HG03135 (cell line): ENCODE results near the gene ANP32A.

Experiments
- ATAC-seq: cut with Tn5 transposase; IDR thresholded peaks from one replicate; pipeline ENCODE4 v1.9.1; 2021; ENCODE audit warnings: mild to moderate bottlenecking, moderate library complexity; ENCODE audit not compliant: unreplicated experiment

Gene ANP32A

GRCh38 chr15:68821190-68821840 is 620 bp upstream of the ANP32A start:
- peak; percentile 3 for ATAC-seq

DNA sequence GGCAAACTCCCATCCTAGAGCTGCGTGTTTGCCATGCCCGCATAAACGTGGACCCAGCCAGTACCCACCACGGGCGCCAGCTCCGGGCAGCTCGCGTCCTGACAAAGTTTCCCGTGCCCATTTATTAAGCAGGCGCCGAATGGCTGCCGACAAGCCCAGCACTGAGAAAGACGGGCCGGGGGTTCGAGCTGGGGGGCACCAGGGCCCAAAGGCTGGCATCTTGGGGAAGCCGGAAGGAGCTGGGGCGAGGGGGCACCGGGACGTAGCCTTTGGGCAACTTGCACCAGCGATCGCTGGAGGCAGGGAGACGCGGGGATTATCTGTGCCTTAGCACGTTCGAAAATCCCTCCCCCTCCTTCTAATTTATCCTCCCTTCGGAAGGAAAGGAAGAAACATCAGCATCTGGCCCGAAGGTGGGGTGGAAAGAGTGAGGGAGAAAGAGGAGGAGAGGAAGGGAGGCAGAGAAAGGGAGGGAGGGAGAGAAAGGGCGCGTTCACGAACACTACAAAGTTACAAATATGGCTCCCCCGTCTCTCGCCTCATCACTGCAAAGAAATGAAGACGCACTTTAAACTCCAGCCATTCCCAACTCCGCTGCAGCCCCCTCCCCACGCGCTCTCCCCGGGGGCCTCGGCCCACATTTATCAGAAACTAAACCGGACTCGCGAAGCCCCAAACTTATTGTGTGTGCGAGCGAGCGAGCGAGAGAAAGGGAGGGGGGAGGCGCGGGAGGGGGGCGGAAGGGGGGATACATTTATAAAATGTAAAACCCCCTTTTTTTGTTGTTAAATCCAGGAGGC is 1.0 kb downstream of the ANP32A start:
- ATAC-seq: no peak

DNA sequence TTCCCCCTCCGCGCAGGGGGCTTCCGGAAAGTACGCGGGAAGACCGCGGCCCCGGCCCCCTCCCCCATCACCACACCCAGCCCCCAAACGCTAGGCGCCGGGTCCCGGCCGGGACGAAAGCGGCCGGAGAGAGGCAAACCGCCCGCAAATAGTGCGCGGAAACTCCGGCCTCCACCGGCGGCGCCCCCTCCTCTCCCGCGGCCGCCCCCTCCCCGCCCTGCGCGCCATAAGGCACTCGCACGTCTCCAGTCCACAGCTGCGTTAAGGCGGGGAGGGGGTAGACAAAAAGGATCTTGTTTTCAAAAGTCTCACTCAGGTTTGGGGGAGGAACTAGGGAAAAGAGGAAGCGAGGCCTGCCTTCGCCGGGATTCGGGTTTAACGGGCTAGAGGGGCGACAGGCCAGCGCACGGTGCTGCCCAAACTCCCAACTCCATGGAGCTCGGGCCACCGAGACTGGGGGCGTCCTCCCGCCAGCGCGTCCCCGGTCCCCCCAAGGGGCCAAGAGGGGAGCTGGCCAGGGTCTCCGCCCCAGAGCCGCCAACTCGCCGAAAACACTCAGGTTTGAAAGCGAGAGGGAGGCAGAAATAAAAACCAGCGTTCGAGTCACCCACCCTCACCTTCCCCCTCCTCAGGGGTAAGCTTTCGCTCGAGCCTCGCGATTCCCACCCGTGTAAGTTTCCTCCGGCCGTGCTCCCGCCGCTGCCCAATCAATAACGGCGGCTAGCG is 1.8 kb downstream of the ANP32A start:
- no peak for ATAC-seq

DNA sequence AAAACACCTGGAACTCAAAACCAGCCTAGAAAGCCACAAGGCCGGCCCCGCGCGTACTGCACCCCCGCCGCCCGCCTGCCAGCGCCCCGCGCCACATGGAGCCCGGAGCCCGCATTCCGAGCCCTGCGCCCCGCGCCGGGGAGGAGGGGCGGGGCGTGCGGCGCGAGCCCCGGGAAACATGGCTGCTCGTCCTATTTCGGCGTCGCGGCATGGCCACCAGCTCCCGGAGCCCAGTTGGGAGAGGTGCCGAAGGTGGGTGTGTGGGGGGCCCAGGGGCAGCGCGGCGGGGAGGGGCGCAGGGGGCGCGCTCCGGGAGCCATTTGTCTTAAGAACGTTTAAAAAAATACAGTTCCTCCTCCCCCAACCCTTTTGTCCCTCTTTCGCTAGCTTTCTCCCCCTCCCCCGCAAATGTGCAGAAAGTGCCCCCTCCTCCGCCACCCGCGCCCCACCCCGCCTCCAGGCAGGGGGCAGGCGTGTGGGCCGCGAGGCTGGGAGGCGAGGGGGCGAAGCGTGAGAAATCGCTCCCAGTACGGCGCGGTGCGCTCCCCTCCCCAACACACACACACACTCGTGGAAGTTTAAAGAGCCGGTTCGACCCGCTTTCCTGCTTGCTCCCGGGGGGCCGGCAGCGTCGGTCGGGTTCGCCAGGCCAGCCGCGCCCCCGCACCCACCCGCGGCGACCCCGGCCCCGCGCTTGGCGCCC is 2.5 kb downstream of the ANP32A start:
- peak; percentile 16 for ATAC-seq

DNA sequence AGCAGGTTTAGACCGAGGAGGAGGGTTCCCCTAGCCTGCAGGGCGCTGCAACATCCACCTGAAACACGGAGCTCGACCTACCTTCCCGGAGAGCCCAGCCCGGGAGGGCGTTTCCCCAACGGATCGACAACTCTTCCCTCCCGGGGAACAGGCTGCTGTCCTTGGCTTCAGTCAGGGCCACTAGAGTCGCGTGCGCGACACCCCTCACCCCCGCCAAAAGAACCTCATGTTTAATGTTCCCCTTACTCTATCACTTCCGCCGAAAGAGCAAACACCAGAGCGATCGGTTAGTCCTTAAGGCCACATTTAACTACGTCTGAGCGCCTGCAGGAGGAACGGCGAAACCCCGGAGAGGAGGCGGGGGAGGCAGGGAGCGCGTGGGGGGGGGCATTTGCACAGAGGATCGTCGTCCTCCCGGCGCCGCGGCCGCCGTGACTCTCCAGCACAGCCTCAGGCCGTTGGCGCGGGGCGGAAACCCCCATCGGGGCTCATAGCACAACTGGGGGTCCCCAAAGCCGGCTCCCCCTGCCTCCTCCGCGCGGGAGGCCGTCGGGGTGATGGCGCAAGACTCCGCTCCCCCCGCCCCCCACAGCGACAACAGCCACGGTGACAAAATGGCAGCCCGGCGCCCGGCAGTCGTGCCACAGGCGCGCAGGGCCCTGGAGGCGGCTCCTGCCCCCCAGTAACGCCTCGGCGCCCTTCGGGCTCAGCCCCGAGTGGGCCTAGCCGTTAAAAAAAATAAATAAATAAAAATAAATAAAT is 3.2 kb downstream of the ANP32A start:
- peak; percentile 23 for ATAC-seq

DNA sequence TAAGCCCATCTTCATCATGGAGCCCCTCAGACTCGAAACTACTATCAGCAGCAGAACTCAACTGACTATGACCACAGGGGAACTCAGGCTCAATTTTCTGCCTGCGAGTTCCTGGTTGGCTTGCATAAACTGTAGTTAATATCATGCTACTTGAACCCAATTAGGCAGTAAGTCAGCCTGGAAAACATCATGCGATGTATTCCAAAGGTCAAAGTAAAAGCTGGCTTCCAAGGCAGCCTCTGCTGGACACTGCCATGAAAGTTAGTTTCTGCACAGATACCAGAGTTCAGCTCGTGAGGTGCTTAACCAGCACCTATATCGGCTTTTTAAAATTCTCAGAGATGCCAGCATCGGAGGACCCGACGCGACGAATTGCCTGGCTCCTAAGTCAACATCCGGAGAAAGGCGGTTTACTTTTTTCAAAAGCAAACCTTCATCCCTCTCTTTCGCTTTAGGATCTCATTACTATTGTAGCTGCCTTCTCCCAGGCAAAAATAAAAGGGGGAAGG is 3.8 kb downstream of the ANP32A start:
- no peak for ATAC-seq

- ATAC-seq: no peak
Measured at GRCh38 chr15:68816158-68816557, 4.5 kb downstream of the ANP32A start.

- no peak for ATAC-seq
Measured at GRCh38 chr15:68815598-68815997, 5.1 kb downstream of the ANP32A start.

DNA sequence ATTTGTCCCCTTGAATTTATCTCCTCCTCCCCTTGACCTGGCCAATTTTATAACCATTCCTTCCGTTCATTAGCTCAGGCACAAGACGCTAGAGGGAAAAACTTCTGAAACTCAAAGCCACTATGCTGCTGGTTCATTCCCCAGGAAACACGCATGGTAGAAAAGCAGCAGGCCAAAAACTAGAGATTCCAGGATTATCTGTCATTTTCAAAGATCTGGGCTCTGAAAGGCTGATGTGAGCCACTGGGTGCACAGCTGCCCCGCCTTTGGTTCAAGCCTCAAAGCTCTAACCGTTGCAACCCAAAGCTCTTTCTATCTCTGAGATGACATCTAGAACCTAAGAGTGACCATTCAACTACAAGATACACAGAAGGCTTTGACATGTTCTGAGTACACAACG is 6.1 kb downstream of the ANP32A start:
- no peak for ATAC-seq

DNA sequence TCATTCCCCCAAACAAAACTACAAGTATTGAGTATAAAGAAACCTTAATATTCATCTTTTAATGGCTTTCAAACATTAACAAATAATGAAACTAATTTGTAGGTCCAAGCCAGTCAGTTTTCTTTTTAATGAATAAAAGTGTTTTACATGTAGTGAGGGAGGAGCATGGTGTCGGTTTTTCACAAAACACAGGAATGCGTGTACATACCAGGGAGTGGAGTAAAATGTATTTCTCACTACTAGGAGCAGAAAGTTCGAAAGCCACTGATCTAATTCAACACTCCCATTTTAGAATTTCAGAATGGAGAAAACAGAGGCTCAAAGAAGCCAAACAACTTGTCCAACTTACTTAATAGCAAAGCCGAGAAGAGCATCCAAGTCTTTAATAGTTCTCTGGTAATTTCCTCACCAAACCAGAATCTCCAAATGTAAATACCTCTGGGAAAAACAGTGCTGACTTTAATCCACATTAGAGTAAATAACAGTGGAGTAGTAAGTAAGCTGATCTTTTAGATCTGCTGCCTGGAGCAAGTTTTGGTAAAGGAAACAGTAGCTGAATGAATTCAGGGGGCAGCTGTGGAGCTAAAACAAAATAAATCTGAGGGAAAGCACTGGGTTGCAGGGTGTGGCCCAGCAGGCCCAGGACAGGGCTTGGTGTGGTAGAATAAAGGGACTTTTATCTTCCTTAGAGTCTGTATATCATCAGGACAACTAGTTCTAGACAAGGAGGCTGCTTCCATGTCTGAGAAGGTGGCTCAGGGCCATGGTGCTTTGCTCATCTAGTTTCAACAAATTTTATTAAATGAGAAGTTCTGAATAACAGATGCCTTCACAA is 7.9 kb downstream of the ANP32A start:
- no peak for ATAC-seq

DNA sequence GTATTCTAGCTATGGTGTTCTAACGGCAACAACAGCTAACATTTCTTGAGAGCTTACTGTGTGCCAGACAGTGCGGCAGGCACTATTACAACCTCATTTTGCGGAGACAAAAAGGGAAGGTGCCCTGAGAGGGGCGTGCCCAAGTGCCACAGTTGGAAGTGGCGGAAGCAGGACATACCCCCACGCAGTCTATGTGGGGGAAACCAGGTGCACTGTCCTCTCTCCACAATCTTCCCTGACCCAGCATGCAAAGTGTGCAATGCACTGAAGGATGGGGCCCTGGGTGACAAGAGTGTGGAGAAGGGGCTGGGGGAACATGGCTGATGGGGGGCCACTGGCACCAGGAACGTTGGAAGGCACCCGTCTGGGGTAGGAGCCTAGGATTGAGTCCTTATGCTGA is 8.6 kb downstream of the ANP32A start:
- no peak for ATAC-seq

- no peak for ATAC-seq
Measured at GRCh38 chr15:68809517-68809916, 11.2 kb downstream of the ANP32A start.

DNA sequence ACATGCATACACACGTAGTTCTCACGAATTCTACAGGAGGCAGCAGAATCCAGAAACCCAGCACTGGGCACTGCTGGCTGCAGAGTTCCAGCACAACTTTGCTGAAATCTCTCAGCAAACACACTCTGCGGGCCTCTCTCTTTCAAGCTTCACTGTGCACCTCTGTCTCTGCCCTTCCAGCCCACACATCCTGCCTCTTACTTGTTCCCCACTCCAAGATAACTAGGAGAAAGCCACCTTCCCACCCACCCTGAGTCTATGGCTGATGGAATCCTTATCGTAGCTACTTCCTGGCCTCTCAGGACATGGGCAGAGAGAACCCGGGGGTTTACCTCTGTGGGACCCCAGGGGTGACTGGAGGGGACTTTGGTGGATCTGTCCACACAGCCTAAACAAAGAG is 11.9 kb downstream of the ANP32A start:
- ATAC-seq: no peak

DNA sequence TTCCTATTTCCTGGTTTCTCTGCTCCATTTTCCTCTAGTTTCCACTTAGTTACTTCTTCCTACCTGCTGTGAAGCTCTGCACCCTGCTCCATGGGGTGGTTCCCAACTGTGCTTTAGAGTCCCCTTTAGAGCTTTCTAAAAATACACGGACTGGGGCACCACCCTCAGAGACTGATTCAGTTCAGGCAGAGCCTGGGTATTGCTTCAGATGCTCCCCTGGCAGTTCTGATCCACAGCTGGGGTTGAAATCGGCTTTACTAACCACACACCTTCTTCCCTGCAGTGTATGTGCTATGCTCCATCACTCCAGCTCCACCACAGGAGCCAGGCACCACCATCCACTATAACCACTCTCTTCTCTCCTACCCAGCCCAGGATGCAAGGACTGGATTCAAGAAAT is 12.6 kb downstream of the ANP32A start:
- no peak for ATAC-seq

DNA sequence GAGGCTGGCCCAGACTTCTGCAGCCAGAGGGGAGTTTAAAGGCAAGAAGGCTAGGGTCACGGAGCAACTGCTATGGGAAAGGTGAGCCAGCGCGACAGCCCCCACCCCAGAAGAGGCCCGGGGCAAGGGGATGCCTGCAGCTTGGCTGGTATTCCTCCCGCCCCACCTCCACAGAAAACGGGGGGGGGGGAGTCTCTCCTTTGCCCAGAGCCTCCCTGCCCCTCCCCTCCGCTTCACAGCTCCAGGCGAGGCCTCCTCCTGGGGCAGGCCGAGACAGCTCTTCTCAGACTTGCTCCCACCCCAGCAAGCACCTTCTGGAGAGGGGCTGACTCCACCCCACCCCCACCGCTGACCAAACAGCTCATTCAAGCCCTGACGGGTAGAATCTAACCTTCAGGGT is 13.4 kb downstream of the ANP32A start:
- ATAC-seq: no peak

- ATAC-seq: no peak
Measured at GRCh38 chr15:68806220-68807060, 14.3 kb downstream of the ANP32A start.

GRCh38 chr15:68802373-68802772 is 18.3 kb downstream of the ANP32A start:
- ATAC-seq: no peak

DNA sequence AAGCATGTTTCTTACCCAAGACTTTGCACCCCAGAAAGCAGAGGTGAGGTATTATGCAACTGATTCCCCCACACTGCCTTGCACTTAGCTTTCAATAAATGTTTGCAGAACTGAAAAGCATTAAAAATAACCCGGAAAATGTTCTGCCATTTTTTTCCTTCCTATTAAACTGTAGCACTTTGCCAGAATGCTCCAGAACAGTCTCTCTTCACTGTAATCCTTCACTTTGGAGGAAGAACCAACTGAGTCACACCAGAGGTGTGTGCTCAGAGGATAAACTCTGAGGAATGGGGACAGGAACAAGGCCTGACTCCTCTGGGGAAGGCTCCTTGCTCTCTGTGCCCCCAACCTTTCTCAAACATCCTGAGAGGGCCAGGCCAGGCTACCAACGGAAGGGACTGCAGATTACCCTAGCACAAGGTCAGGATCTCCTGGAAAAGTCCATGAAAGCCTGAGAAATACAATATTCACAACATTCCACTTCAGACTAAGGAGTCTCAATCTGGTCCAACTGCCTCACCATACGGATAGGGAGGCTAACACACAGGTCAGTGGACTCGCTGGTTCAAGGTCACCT is 19.0 kb downstream of the ANP32A start:
- ATAC-seq: no peak
